ENCODE data around the gene ZNF512B. TPM values are rescaled to one million over a fixed set of nuclear protein-coding genes. Genes with fewer than 3 reads are reported as not detected.
A peak's percentile ranks its signal among the peaks of the same experiment; 100 is the strongest.

ZNF512B gene
- total RNA-seq, 1 donor from 2014 or later: 13.7 TPM

DNA sequence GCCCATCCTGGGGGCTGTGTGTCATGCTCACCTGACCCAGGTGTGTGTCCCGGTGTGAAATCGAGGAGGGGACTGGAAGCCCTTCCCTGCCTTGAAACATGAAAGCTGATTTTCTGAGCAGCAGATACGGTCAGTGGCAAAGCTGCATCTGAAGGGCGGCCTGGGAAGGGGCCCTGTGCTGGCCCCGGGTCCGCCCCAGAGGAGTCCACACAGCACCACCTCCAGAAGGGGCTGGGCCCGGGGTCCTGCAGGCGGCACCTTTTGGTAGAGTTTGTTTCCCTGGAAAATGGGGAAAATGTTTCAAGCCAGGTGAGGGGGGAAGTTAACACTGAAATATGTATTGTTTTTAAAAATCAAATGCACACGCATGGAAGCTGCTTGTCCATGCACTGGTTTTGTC is 34.3 kb downstream of the ZNF512B start:
- Histone ChIP-seq H3K9me3 (no peaks in the 10 kb centered on the region), H3K36me3 (peaks cover 90% of the 10 kb centered on the region), H3K27ac (no peak overlapping the region), H3K4me3 (no peak overlapping the region), H3K27me3 (ENCODE audit: low read depth) (no peaks in the 10 kb centered on the region), H3K4me1 (no peaks in the 10 kb centered on the region)
- intact Hi-C loops (cut with DNase I): no loop called here
- DNase-seq: no peak
- no peak for ATAC-seq
- TF ChIP-seq, protein P1, sequence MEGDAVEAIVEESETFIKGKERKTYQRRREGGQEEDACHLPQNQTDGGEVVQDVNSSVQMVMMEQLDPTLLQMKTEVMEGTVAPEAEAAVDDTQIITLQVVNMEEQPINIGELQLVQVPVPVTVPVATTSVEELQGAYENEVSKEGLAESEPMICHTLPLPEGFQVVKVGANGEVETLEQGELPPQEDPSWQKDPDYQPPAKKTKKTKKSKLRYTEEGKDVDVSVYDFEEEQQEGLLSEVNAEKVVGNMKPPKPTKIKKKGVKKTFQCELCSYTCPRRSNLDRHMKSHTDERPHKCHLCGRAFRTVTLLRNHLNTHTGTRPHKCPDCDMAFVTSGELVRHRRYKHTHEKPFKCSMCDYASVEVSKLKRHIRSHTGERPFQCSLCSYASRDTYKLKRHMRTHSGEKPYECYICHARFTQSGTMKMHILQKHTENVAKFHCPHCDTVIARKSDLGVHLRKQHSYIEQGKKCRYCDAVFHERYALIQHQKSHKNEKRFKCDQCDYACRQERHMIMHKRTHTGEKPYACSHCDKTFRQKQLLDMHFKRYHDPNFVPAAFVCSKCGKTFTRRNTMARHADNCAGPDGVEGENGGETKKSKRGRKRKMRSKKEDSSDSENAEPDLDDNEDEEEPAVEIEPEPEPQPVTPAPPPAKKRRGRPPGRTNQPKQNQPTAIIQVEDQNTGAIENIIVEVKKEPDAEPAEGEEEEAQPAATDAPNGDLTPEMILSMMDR (IDR thresholded peaks at IDR 0.05): no peak

DNA sequence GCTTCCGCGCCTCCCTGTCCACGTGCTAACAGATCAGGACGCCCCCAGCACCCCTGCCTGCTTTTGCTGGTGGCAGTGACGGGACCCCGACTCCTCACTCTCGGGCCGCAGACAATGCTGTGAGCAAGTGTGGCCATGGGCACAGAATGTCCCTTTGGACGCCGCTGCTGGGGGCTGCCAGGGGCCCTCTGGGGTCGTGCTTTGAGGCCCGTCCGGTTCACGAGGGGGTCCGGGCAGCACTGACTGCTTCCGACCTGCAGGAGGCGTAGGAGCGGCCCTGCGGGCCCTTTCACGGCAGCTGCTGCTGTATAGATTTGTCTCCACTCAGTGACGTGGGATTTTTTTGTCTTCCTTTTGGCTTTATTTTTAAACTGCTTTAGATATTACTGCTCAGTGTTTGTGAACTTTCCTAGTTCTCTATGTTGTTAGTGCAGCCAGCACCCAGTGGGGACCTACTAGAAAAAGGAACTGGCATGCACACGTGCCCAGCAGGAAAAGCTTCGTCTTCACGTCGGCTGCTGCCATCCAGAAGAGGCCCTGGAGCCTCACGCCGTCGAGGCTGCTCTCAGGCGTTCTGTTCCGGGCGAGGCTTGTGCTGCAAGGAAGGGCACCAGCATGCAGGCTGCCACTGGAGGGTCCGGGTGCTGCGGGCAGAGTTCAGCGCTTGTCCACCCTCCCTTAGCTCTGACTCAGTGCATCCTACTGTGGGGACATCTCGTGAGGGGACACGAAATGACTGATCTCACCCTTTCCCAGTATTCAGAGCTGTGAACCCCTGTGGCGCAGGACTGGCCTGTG is 35.3 kb downstream of the ZNF512B start:
- no peak overlapping the region for H3K4me3 ChIP-seq
- H3K36me3 ChIP-seq: peaks cover 90% of the 10 kb centered on the region
- H3K27ac ChIP-seq: no peak overlapping the region
- no peaks in the 10 kb centered on the region for H3K27me3 ChIP-seq (ENCODE audit: low read depth)
- no peaks in the 10 kb centered on the region for H3K4me1 ChIP-seq
- intact Hi-C loops (cut with DNase I): no loop called here
- ATAC-seq: no peak
- TF ChIP-seq, protein P1 (IDR thresholded peaks at IDR 0.05): peak; percentile 24
- H3K9me3 ChIP-seq: no peaks in the 10 kb centered on the region
- no peak for DNase-seq

DNA sequence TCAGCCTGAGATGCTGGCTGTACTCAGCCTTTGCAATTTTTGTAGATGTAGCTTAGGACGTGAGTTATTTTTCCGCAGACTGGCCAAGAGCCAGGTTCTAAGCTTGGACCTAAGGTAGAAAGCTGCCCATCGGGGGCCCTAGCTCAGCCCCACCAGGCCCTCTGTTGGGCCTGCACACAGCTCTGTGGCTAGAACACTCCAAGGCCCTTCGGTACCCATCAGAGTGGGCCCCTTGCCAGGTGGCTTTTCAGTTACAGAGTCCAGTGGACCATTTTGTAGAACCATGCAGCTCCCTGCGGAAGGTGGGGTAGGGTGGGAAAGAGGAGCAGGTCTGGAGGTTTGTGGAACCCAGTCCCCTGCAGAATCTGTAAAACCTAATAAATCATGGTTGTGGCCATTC is 36.1 kb downstream of the ZNF512B start:
- intact Hi-C loops (cut with DNase I): no loop called here
- H3K27me3 ChIP-seq (ENCODE audit: low read depth): no peaks in the 10 kb centered on the region
- ATAC-seq (no peak), DNase-seq (no peak)
- TF ChIP-seq, protein P1 (IDR thresholded peaks at IDR 0.05): no peak
- no peak overlapping the region for H3K4me3 ChIP-seq
- peaks cover 90% of the 10 kb centered on the region for H3K36me3 ChIP-seq
- no peaks in the 10 kb centered on the region for H3K4me1 ChIP-seq
- H3K9me3 ChIP-seq: no peaks in the 10 kb centered on the region
- no peak overlapping the region for H3K27ac ChIP-seq

DNA sequence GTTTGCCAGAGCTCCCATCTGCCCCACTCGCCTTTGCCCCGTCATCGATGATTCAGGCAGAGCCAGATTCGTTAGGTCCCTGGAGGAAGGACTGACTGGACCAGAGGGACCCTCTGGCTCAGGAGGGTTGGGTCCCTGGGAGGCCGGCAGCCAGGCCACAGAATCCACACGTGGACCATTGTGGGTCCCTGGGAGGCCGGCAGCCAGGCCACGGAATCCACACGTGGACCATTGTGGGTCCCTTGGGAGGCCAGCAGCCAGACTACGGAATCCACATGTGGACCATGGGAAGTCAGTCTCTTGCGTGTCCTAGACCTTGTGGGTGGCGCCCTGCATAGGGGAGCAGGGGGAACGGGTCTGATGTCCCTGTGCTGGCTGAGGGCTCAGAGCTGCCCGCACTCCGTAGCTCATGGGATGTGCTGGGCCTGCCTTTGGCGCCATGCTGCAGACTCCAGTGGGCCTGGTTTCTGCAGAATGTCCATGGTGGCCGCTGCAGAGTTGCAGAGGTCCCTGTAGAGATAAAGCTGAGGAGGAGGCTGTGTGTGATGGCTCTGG is 37.0 kb downstream of the ZNF512B start:
- Histone ChIP-seq H3K9me3 (no peaks in the 10 kb centered on the region), H3K4me3 (no peak overlapping the region), H3K4me1 (no peaks in the 10 kb centered on the region), H3K36me3 (peaks cover 90% of the 10 kb centered on the region), H3K27ac (no peak overlapping the region), H3K27me3 (ENCODE audit: low read depth) (no peaks in the 10 kb centered on the region)
- intact Hi-C loops (cut with DNase I): no loop called here
- no peak for ATAC-seq
- no peak for DNase-seq
- TF ChIP-seq, protein P1 (IDR thresholded peaks at IDR 0.05): no peak

DNA sequence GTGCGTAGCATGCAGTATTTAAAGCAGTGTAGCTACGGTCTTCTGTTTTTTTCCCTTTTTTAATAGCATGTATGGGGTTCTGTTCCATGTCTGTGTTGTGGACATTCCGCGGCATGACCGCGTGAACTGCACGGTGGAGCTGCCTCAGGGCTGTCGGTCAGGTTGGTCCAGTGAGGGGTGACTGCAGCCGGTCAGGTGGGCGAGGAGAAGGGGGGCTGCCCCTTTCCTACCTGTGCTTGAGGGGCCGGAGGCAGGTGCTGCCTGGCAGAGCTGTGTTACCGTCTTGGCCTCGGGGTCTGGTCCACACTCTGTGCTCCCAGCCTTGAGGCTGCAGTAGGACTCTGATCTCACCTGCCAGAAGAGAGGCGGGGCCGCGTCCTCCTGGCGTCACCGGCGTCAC is 38.0 kb downstream of the ZNF512B start:
- Histone ChIP-seq H3K4me1 (no peaks in the 10 kb centered on the region), H3K4me3 (no peak overlapping the region), H3K27me3 (ENCODE audit: low read depth) (no peaks in the 10 kb centered on the region), H3K9me3 (no peaks in the 10 kb centered on the region), H3K36me3 (peaks cover 97% of the 10 kb centered on the region), H3K27ac (no peak overlapping the region)
- no peak for ATAC-seq
- no peak for DNase-seq
- intact Hi-C loops (cut with DNase I): no loop called here
- TF ChIP-seq, protein P1 (IDR thresholded peaks at IDR 0.05): no peak

Data from lower lobe of right lung (tissue), 2 donors.